ENCODE measurements around the gene FBXO36.

Gene FBXO36

DNA sequence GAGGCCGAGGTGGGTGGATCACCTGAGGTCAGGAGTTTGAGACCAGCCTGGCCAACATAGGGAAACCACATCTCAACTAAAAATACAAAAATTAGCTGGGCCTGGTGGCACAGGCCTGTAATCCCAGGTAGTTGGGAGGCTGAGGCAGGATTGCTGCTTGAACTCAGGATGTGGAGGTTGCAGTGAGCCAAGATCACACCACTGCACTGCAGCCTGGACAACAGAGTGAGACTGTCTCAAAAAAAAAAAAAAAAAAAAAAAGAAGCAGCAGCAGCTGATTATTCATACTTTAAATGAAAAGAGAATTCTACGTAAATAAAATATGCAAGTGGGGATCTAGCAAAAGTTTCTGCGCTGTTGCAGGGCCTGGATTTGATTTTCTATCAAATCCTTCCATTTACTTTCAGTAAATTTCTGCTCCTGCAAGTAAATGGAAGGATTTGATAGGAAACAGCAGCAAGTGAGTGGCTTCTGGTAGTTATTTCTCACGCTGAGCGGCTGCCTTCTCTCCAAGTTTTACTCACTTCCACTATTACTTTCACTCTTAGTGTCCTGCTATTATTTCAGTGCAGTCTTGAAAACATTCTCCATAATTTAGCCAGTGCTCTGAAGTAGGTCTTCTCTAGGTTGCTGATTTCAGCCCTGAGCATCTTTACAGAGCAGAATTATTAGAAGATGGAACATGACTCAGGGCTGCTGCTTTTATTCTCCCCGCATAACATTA, 78.0 kb downstream of the FBXO36 start:
- no peak for DNase-seq (ENCODE audit: low spot score in 2 of 2)
- peak overlapping the region; percentile 26 for H3K4me3 Mint-ChIP-seq

DNA sequence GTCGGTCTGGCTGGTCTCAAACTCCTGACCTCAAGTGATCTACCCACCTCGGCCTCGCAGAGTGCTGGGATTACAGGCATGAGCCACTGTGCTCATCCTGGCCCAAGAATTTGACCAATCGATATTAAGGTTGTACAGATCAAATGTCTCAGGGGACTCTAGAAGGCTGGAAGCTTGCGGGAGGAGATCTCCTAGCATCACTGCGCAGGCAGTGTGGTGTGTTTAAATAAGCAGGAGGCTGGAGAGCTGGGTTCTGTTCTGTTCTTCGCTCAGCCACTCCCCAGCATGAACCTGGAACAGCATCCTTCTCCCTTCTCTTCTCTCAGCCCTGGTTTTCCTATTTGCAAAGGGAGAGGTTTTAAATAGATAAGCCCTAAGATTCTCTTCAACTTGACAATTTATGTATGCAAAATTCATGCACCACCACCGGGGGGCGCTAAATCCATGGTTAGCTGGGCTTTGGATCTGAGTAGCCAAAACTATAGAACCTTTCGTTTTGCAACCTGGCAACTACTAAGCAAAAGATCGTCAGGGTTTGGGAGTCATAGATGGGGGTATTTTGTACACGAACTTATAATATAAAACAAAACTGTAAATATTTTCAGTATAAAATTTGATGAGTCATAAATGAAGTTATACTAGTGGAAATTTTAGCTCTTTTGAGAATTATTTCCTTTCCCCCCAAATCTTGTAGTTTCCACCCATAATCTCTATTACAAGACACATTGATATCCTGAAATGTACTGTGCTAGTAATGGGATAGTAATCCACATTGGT, 85.8 kb downstream of the FBXO36 start:
- no peaks in the 10 kb centered on the region for H3K9me3 Mint-ChIP-seq
- peaks cover 2% of the 10 kb centered on the region for H3K36me3 Mint-ChIP-seq (ENCODE audit: insufficient read depth)
- no peak overlapping the region for H3K4me3 Mint-ChIP-seq
- H3K27ac Mint-ChIP-seq (ENCODE audit: low read depth), result peak overlapping the region; percentile 3
- H3K4me1 Mint-ChIP-seq, result peaks cover 12% of the 10 kb centered on the region
- H3K27me3 Mint-ChIP-seq, result no peaks in the 10 kb centered on the region
- ATAC-seq (replicated peaks; ENCODE audit: extremely low read depth, poor library complexity, severe bottlenecking) (no peak), DNase-seq (ENCODE audit: low spot score in 2 of 2) (peak; percentile 59 to 67)

More for the DNA sequence above, 78.0 kb downstream of the FBXO36 start:
- no peaks in the 10 kb centered on the region for H3K27me3 Mint-ChIP-seq
- H3K9me3 Mint-ChIP-seq, result no peaks in the 10 kb centered on the region
- no peak overlapping the region for H3K27ac Mint-ChIP-seq (ENCODE audit: low read depth)
- no peaks in the 10 kb centered on the region for H3K36me3 Mint-ChIP-seq (ENCODE audit: insufficient read depth)
- no peak for ATAC-seq (replicated peaks; ENCODE audit: extremely low read depth, poor library complexity, severe bottlenecking)
- peaks cover 6% of the 10 kb centered on the region for H3K4me1 Mint-ChIP-seq

DNA sequence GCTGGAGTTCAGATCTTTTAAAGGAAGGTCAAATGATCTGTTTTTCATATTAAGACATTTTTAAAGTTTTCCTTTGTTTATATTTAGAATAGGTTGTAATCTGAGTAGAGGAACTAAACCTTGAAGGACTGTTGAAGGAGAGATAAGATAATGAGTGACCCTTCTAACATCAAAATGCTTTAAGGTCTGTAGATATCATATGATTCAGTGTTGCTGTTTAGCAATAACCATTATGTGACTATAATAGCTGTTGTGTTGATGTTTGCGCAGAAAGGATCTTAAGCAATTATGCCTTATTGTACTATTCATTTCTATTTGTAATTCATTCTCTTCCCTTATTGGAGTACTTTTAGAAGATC, 86.4 kb downstream of the FBXO36 start:
- Mint-ChIP-seq H3K36me3 (ENCODE audit: insufficient read depth) (peaks cover 2% of the 10 kb centered on the region), H3K27me3 (no peaks in the 10 kb centered on the region), H3K9me3 (no peaks in the 10 kb centered on the region), H3K4me1 (peaks cover 12% of the 10 kb centered on the region), H3K27ac (ENCODE audit: low read depth) (peak overlapping the region; percentile 3), H3K4me3 (no peak overlapping the region)
- ATAC-seq (replicated peaks; ENCODE audit: extremely low read depth, poor library complexity, severe bottlenecking) (no peak), DNase-seq (ENCODE audit: low spot score in 2 of 2) (no peak)

DNA sequence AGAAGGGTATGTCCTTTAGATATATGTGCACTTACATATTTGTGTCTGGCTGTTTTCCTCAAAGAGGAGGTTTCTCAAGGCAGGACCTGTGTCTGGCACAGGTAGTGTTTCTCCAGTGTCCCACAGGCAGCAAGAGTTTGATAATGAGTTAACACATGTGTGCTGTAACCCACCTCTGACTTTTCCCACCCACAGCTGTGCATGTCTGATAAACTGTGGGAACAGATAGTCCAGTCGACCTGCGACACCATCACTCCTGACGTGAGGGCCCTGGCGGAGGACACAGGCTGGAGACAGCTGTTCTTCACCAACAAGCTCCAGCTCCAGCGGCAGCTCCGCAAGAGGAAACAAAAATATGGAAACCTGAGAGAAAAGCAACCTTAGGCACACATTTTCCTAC, 88.2 kb downstream of the FBXO36 start:
- ATAC-seq (replicated peaks; ENCODE audit: extremely low read depth, poor library complexity, severe bottlenecking), result no peak
- H3K9me3 Mint-ChIP-seq, result no peaks in the 10 kb centered on the region
- peaks cover 12% of the 10 kb centered on the region for H3K4me1 Mint-ChIP-seq
- no peak overlapping the region for H3K4me3 Mint-ChIP-seq
- no peaks in the 10 kb centered on the region for H3K27me3 Mint-ChIP-seq
- H3K36me3 Mint-ChIP-seq (ENCODE audit: insufficient read depth), result peaks cover 2% of the 10 kb centered on the region
- no peak for DNase-seq (ENCODE audit: low spot score in 2 of 2)
- no peak overlapping the region for H3K27ac Mint-ChIP-seq (ENCODE audit: low read depth)

DNA sequence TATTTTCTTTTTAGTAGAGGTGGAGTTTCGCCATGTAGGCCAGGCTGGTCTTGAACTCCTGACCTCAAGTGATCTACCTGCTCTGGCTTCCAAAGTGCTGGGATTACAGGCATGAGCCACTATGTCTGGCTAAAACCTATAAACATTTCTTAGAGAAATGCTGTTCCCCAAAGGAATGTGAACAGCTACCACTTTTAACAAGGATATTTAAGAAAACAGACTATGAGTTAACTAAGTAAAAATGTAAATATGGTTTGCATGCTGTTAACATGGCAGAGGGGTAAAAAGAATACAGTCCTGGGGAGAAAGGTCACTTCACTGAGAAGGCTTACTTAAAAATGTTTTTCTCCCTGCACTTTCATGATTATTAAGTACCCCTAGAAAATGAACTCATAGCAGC, 89.3 kb downstream of the FBXO36 start:
- Mint-ChIP-seq H3K27ac (ENCODE audit: low read depth) (no peak overlapping the region), H3K4me3 (no peak overlapping the region), H3K4me1 (peaks cover 12% of the 10 kb centered on the region), H3K36me3 (ENCODE audit: insufficient read depth) (peaks cover 2% of the 10 kb centered on the region), H3K9me3 (no peaks in the 10 kb centered on the region), H3K27me3 (no peaks in the 10 kb centered on the region)
- no peak for DNase-seq (ENCODE audit: low spot score in 2 of 2)
- no peak for ATAC-seq (replicated peaks; ENCODE audit: extremely low read depth, poor library complexity, severe bottlenecking)

DNA sequence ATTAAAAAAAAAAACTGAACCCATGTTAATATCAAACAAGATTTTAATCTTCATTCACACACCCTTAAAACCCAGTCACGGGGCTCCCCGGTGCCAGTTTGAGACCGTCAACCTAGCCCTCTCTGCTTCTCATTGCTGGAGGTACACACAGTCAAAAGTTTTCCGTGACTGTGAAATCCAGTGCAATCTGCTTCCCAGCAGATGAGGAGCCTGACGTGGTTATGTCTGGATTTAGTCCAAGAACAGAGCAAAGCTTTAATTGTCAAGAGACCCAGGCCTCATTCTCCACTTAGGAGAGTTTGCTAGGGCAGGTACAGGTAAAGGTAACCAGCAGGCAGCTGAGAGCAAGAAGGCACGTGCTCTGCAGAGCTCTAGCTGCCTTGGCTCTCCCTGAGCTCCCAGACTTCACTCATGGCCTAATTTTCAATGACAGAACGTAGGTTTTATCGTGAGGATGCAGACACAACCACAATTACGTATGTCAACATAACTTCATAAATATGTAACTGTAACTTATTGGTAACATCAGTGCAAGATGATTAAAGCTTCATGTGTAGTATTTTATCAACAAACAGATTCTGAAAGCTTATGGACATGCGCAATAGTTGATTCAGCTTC, 90.1 kb downstream of the FBXO36 start:
- Mint-ChIP-seq H3K4me1 (peaks cover 12% of the 10 kb centered on the region), H3K27me3 (no peaks in the 10 kb centered on the region), H3K36me3 (ENCODE audit: insufficient read depth) (peaks cover 2% of the 10 kb centered on the region), H3K27ac (ENCODE audit: low read depth) (no peak overlapping the region), H3K4me3 (no peak overlapping the region), H3K9me3 (no peaks in the 10 kb centered on the region)
- DNase-seq (ENCODE audit: low spot score in 2 of 2), result no peak
- no peak for ATAC-seq (replicated peaks; ENCODE audit: extremely low read depth, poor library complexity, severe bottlenecking)

DNA sequence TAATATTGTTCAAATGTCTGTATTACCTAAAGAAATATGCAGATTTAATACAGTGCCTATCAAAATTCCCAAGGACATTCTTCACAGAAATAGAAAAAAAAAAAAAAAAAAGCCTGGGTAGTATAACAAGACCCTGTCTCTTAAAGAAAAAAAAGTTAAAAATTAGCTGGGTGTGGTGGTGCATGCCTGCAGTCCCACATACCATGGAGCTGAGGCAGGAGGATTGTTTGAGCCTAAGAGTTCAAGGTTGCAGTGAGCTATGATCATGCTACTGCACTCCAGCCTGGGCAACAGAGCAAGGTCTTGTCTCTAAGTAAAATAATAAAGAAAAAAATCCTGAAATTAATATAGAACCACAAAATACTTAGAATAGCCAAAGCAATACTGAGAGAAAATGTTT, 94.5 kb downstream of the FBXO36 start:
- H3K27ac Mint-ChIP-seq (ENCODE audit: low read depth), result no peak overlapping the region
- no peaks in the 10 kb centered on the region for H3K4me1 Mint-ChIP-seq
- H3K27me3 Mint-ChIP-seq, result no peaks in the 10 kb centered on the region
- ATAC-seq (replicated peaks; ENCODE audit: extremely low read depth, poor library complexity, severe bottlenecking) (no peak), DNase-seq (ENCODE audit: low spot score in 2 of 2) (no peak)
- no peaks in the 10 kb centered on the region for H3K36me3 Mint-ChIP-seq (ENCODE audit: insufficient read depth)
- no peaks in the 10 kb centered on the region for H3K9me3 Mint-ChIP-seq
- H3K4me3 Mint-ChIP-seq, result no peak overlapping the region

DNA sequence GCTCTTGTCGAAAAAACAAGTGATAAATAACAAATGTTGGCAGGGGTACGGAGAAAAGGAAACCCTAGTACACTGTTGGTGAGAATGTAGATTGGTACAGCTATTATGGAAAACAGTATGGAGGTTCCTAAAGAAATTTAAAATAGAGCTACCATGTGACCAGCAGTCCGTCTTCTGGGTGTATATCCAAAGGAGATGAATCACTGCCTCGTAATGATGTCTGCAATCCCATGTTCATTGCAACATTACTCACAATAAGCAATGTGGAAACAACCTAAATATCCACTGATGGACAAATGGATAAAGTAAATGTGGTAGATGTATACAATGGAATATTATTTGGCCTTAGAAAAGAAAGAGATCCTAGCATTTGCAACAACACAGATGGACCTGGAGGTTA, 95.8 kb downstream of the FBXO36 start:
- Mint-ChIP-seq H3K27ac (ENCODE audit: low read depth) (no peak overlapping the region), H3K4me3 (no peak overlapping the region), H3K9me3 (no peaks in the 10 kb centered on the region), H3K36me3 (ENCODE audit: insufficient read depth) (no peaks in the 10 kb centered on the region), H3K4me1 (no peaks in the 10 kb centered on the region), H3K27me3 (no peaks in the 10 kb centered on the region)
- DNase-seq (ENCODE audit: low spot score in 2 of 2), result no peak
- ATAC-seq (replicated peaks; ENCODE audit: extremely low read depth, poor library complexity, severe bottlenecking), result no peak

DNA sequence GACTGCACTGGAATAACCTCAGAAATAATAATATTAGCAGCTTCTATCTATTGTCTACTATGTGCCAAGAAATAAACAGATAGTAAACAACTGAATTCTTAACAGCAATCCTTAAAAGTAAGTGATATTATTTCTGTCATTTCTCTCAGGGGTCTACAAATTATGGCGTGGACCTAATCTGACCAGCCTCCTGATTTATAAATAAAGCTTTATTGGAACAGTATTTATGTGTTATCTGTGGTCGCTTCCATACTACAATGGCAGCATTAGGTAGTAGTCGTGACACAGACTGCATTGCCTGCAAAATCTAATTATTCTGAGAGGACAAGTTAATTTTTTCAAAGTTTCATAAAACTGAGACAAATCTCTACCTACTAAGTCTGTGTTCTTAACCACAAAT, 97.4 kb downstream of the FBXO36 start:
- Mint-ChIP-seq H3K4me3 (no peak overlapping the region), H3K27ac (ENCODE audit: low read depth) (no peak overlapping the region), H3K36me3 (ENCODE audit: insufficient read depth) (no peaks in the 10 kb centered on the region), H3K27me3 (no peaks in the 10 kb centered on the region), H3K9me3 (no peaks in the 10 kb centered on the region), H3K4me1 (no peaks in the 10 kb centered on the region)
- ATAC-seq (replicated peaks; ENCODE audit: extremely low read depth, poor library complexity, severe bottlenecking) (no peak), DNase-seq (ENCODE audit: low spot score in 2 of 2) (no peak)

DNA sequence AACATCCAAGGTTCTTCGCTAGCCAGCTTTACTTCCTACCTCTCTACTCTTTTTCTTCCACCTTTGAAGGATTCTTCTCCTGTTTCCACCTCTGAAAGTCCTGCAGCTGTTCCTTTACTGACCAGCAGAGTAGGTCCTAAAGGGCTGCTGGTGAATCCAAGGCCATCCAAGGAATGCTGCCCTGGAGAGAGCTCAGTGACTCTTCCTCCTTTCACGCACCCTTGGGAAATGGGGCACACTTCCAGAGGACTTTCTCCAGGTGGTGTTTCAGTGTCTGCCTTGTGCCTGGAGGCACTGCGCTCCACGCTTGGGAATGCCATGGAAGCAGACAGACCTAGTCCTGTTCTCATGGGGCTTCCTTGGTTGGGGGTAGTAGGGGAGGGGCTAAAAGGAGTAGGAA, 101.0 kb downstream of the FBXO36 start:
- Mint-ChIP-seq H3K4me1 (no peaks in the 10 kb centered on the region), H3K36me3 (ENCODE audit: insufficient read depth) (no peaks in the 10 kb centered on the region)

DNA sequence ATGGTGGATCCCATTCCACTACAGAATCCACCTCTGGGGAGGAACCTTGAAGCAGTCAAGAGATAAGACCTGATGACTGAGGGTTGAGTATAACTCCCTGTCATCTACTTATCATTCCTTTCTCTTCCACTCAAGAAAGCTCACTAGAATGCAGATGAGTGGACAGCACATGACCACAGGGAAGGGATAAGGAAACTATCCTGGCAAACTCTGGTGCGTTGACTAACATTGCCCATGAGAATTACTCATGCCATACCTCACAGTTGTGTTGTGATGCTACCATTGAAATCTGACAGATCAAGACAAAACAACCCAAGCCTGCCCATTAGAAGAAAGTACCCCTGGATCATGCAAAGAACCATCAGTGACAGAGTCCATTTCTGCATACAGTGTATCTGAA, 119.9 kb downstream of the FBXO36 start:
- H3K9me3 Mint-ChIP-seq, result no peaks in the 10 kb centered on the region
- H3K27me3 Mint-ChIP-seq, result peaks cover 44% of the 10 kb centered on the region
- no peak for DNase-seq (ENCODE audit: low spot score in 2 of 2)
- no peaks in the 10 kb centered on the region for H3K36me3 Mint-ChIP-seq (ENCODE audit: insufficient read depth)
- no peak for ATAC-seq (replicated peaks; ENCODE audit: extremely low read depth, poor library complexity, severe bottlenecking)
- H3K4me3 Mint-ChIP-seq, result no peak overlapping the region
- no peaks in the 10 kb centered on the region for H3K4me1 Mint-ChIP-seq
- H3K27ac Mint-ChIP-seq (ENCODE audit: low read depth), result no peak overlapping the region

More for the DNA sequence above, 101.0 kb downstream of the FBXO36 start:
- DNase-seq (ENCODE audit: low spot score in 2 of 2), result no peak
- H3K27ac Mint-ChIP-seq (ENCODE audit: low read depth), result peak overlapping the region; percentile 25
- ATAC-seq (replicated peaks; ENCODE audit: extremely low read depth, poor library complexity, severe bottlenecking), result no peak
- no peak overlapping the region for H3K4me3 Mint-ChIP-seq
- no peaks in the 10 kb centered on the region for H3K9me3 Mint-ChIP-seq
- no peaks in the 10 kb centered on the region for H3K27me3 Mint-ChIP-seq

DNA sequence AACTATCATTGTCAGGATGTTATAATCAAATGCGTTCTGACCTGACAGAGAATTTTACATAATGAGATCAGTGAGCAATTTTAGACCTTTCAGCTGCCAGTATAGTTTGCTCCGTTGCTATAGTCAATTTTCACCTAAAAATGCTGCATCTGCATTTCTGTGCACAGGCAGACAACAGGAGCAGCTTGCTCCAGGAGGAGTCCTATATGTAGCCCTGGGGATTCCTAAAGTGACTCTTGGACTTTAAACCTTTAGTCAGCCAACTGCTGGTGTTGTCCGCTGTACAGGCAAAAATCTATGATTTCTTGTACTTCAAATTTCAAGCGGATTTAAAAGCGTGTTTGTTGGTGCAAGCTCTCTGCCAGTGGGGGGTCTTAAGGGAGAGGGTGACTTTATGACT, 120.7 kb downstream of the FBXO36 start:
- H3K4me1 Mint-ChIP-seq, result no peaks in the 10 kb centered on the region
- peaks cover 44% of the 10 kb centered on the region for H3K27me3 Mint-ChIP-seq
- no peaks in the 10 kb centered on the region for H3K36me3 Mint-ChIP-seq (ENCODE audit: insufficient read depth)
- no peak overlapping the region for H3K27ac Mint-ChIP-seq (ENCODE audit: low read depth)
- no peak overlapping the region for H3K4me3 Mint-ChIP-seq
- H3K9me3 Mint-ChIP-seq, result no peaks in the 10 kb centered on the region
- ATAC-seq (replicated peaks; ENCODE audit: extremely low read depth, poor library complexity, severe bottlenecking) (no peak), DNase-seq (ENCODE audit: low spot score in 2 of 2) (no peak)

DNA sequence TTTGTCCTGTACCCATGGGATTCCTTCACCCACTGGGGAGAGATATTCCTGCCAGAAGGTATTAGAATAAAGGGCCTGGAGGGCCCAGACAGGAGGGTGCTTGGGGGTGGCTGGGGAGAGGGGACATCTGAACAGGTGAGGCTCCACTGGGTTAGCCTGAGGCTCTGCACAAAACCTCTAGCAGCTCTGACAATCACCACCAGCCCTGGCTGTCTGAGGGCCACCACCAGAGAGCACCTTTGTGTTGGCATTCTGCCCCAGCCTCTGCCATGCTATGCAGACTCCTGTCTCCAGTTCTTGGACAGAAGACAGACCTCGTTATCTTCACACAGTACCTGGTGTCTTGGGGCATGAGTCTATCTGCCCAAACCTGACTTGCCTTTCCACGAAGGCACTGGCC, 121.2 kb downstream of the FBXO36 start:
- no peak for ATAC-seq (replicated peaks; ENCODE audit: extremely low read depth, poor library complexity, severe bottlenecking)
- no peaks in the 10 kb centered on the region for H3K36me3 Mint-ChIP-seq (ENCODE audit: insufficient read depth)
- no peak for DNase-seq (ENCODE audit: low spot score in 2 of 2)
- no peak overlapping the region for H3K27ac Mint-ChIP-seq (ENCODE audit: low read depth)
- no peaks in the 10 kb centered on the region for H3K9me3 Mint-ChIP-seq
- H3K27me3 Mint-ChIP-seq, result peaks cover 44% of the 10 kb centered on the region
- H3K4me3 Mint-ChIP-seq, result no peak overlapping the region
- H3K4me1 Mint-ChIP-seq, result no peaks in the 10 kb centered on the region
